Measurements from ENCODE around the gene TENM4. TPM values are rescaled to one million over a fixed set of nuclear protein-coding genes. Genes with fewer than 3 reads are reported as not detected.

TENM4 gene
- total and polyA plus RNA-seq, 10 of the 15 experiments (the other 5 are each of a cell fraction or from before 2014, with no cell fraction given), result 0.03 to 0.12 (median 0.06) TPM; not detected in 7

DNA sequence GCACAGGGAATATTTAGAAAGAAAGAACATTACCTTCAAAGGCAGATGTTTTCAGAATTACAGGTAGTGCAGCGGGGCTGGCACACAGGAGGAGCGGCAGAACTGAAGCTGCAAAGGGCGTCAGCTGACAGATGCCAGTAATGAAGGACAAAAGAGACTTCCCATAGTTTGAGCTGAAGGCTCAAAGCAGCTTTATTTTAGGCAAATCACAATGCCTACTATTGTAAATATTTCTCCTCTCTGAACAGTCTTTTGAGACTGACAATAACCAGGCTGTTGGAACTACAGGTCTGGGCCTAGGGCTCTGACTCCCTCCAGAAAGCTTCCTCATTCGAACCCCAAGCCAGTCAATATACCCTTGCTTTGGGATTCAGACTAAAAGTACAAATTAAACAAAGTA is 609.3 kb downstream of the TENM4 start:
- FAIRE-seq (no peak), DNase-seq (ENCODE audit: low read depth, low spot score) (no peak), ATAC-seq (no peak)
- ChIA-PET CTCF (interaction anchor here (1.2 kb wide), 1 partner anchor 268 kb away, joined by 5 read pairs; no protein-coding TSS in a partner anchor), POLR2A (no interaction called here), RAD21 (ENCODE audit: unreplicated experiment) (no interaction called here), SMC1A (ENCODE audit: uncharacterized antibody, unreplicated experiment) (no interaction called here)
- TF ChIP-seq CBX3 (IDR thresholded peaks at IDR 0.05; ENCODE audit: borderline replicate concordance, low read depth), result no peak
- TF ChIP-seq ZNF622 (IDR thresholded peaks at IDR 0.05), result no peak
- TF ChIP-seq, protein P1, sequence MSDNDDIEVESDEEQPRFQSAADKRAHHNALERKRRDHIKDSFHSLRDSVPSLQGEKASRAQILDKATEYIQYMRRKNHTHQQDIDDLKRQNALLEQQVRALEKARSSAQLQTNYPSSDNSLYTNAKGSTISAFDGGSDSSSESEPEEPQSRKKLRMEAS (IDR thresholded peaks at IDR 0.05; ENCODE audit: low read depth, low read length), result no peak
- TF ChIP-seq, protein P2, sequence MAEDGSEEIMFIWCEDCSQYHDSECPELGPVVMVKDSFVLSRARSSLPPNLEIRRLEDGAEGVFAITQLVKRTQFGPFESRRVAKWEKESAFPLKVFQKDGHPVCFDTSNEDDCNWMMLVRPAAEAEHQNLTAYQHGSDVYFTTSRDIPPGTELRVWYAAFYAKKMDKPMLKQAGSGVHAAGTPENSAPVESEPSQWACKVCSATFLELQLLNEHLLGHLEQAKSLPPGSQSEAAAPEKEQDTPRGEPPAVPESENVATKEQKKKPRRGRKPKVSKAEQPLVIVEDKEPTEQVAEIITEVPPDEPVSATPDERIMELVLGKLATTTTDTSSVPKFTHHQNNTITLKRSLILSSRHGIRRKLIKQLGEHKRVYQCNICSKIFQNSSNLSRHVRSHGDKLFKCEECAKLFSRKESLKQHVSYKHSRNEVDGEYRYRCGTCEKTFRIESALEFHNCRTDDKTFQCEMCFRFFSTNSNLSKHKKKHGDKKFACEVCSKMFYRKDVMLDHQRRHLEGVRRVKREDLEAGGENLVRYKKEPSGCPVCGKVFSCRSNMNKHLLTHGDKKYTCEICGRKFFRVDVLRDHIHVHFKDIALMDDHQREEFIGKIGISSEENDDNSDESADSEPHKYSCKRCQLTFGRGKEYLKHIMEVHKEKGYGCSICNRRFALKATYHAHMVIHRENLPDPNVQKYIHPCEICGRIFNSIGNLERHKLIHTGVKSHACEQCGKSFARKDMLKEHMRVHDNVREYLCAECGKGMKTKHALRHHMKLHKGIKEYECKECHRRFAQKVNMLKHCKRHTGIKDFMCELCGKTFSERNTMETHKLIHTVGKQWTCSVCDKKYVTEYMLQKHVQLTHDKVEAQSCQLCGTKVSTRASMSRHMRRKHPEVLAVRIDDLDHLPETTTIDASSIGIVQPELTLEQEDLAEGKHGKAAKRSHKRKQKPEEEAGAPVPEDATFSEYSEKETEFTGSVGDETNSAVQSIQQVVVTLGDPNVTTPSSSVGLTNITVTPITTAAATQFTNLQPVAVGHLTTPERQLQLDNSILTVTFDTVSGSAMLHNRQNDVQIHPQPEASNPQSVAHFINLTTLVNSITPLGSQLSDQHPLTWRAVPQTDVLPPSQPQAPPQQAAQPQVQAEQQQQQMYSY (CRISPR knock-in tag; IDR thresholded peaks at IDR 0.05), result no peak
- no peak for TF ChIP-seq KAT2A (conservative IDR thresholded peaks at IDR 0.05; ENCODE audit: control insufficient read depth, low read depth, low read length)
- no peak for TF ChIP-seq SP1 (IDR thresholded peaks at IDR 0.05; ENCODE audit: low read depth, low read length)
- TF ChIP-seq EED (IDR thresholded peaks at IDR 0.05; ENCODE audit: low read depth), result no peak
- no peak for TF ChIP-seq RAD21 (IDR thresholded peaks at IDR 0.05; ENCODE audit: insufficient read depth, low read depth, low read length)
- TF ChIP-seq, protein P3, sequence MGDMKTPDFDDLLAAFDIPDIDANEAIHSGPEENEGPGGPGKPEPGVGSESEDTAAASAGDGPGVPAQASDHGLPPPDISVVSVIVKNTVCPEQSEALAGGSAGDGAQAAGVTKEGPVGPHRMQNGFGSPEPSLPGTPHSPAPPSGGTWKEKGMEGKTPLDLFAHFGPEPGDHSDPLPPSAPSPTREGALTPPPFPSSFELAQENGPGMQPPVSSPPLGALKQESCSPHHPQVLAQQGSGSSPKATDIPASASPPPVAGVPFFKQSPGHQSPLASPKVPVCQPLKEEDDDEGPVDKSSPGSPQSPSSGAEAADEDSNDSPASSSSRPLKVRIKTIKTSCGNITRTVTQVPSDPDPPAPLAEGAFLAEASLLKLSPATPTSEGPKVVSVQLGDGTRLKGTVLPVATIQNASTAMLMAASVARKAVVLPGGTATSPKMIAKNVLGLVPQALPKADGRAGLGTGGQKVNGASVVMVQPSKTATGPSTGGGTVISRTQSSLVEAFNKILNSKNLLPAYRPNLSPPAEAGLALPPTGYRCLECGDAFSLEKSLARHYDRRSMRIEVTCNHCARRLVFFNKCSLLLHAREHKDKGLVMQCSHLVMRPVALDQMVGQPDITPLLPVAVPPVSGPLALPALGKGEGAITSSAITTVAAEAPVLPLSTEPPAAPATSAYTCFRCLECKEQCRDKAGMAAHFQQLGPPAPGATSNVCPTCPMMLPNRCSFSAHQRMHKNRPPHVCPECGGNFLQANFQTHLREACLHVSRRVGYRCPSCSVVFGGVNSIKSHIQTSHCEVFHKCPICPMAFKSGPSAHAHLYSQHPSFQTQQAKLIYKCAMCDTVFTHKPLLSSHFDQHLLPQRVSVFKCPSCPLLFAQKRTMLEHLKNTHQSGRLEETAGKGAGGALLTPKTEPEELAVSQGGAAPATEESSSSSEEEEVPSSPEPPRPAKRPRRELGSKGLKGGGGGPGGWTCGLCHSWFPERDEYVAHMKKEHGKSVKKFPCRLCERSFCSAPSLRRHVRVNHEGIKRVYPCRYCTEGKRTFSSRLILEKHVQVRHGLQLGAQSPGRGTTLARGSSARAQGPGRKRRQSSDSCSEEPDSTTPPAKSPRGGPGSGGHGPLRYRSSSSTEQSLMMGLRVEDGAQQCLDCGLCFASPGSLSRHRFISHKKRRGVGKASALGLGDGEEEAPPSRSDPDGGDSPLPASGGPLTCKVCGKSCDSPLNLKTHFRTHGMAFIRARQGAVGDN (IDR thresholded peaks at IDR 0.05), result no peak
- no peak for TF ChIP-seq SMC3 (IDR thresholded peaks at IDR 0.05; ENCODE audit: borderline replicate concordance, low read length)
- TF ChIP-seq RUNX3 (IDR thresholded peaks at IDR 0.05; ENCODE audit: low read length), result no peak
- no peak for TF ChIP-seq MYC (IDR thresholded peaks at IDR 0.05; ENCODE audit: insufficient read depth, insufficient read length, insufficient replicate concordance, low read length, severe bottlenecking)
- TF ChIP-seq, protein P4, sequence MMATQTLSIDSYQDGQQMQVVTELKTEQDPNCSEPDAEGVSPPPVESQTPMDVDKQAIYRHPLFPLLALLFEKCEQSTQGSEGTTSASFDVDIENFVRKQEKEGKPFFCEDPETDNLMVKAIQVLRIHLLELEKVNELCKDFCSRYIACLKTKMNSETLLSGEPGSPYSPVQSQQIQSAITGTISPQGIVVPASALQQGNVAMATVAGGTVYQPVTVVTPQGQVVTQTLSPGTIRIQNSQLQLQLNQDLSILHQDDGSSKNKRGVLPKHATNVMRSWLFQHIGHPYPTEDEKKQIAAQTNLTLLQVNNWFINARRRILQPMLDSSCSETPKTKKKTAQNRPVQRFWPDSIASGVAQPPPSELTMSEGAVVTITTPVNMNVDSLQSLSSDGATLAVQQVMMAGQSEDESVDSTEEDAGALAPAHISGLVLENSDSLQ (IDR thresholded peaks at IDR 0.05), result no peak
- TF ChIP-seq, protein P5, sequence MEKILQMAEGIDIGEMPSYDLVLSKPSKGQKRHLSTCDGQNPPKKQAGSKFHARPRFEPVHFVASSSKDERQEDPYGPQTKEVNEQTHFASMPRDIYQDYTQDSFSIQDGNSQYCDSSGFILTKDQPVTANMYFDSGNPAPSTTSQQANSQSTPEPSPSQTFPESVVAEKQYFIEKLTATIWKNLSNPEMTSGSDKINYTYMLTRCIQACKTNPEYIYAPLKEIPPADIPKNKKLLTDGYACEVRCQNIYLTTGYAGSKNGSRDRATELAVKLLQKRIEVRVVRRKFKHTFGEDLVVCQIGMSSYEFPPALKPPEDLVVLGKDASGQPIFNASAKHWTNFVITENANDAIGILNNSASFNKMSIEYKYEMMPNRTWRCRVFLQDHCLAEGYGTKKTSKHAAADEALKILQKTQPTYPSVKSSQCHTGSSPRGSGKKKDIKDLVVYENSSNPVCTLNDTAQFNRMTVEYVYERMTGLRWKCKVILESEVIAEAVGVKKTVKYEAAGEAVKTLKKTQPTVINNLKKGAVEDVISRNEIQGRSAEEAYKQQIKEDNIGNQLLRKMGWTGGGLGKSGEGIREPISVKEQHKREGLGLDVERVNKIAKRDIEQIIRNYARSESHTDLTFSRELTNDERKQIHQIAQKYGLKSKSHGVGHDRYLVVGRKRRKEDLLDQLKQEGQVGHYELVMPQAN (conservative IDR thresholded peaks at IDR 0.05), result no peak
- BruUV-seq (replicated peaks), result no TSS peak
- Histone ChIP-seq H4K20me1 (ENCODE audit: control insufficient read depth, insufficient read depth) (no peaks in the 10 kb centered on the region), H3K4me2 (ENCODE audit: control insufficient read depth, insufficient read depth) (no peak overlapping the region), H3K4me3 (no peak overlapping the region), H3K9me3 (replicated peaks; ENCODE audit: control insufficient read depth, insufficient read depth, low read length) (no peaks in the 10 kb centered on the region), H3K79me2 (ENCODE audit: control insufficient read depth, insufficient read depth, low read length) (no peaks in the 10 kb centered on the region), H3K36me3 (ENCODE audit: control insufficient read depth in 2 of 2, insufficient read depth in 2 of 2, low read length in 1 of 2) (no peaks in the 10 kb centered on the region), H3K4me1 (ENCODE audit: control insufficient read depth, insufficient read depth, low read length) (no peaks in the 10 kb centered on the region), H3K27me3 (replicated peaks in 1 of 2; ENCODE audit: control insufficient read depth in 2 of 2, insufficient read depth in 2 of 2, low read length in 1 of 2) (peaks cover 0 to 2% of the 10 kb centered on the region in 2 experiments; a peak in 2 of 4 replicates), H3K9ac (ENCODE audit: control insufficient read depth, insufficient read depth, low read length) (no peak overlapping the region), H3K27ac (ENCODE audit: control insufficient read depth, insufficient read depth) (no peak overlapping the region), H2AFZ (ENCODE audit: control insufficient read depth, low read depth, low read length) (no peak overlapping the region)
- intact Hi-C loops (cut with micrococcal nuclease; ENCODE audit: unreplicated experiment), result no loop called here
- WGBS (ENCODE audit: insufficient coverage, insufficient replicate concordance, low lambda C conversion rate, missing lambda C conversion rate), result 6% methylated on average over 4 of the region's 4 CpGs
- in situ Hi-C loops (cut with MboI), result no loop called here
